ENCODE data around the gene CD37. TPM values are rescaled to one million over a fixed set of nuclear protein-coding genes. Genes with fewer than 3 reads are reported as not detected.
"Not testable (repeated sequence)": the region's sequence is repeated elsewhere in the genome, so short reads cannot be mapped to it uniquely, and the experiment has no call there.

CD37 gene
- total and polyA plus RNA-seq, 9 donors = 1.5 to 21.5 (median 5.4) TPM

DNA sequence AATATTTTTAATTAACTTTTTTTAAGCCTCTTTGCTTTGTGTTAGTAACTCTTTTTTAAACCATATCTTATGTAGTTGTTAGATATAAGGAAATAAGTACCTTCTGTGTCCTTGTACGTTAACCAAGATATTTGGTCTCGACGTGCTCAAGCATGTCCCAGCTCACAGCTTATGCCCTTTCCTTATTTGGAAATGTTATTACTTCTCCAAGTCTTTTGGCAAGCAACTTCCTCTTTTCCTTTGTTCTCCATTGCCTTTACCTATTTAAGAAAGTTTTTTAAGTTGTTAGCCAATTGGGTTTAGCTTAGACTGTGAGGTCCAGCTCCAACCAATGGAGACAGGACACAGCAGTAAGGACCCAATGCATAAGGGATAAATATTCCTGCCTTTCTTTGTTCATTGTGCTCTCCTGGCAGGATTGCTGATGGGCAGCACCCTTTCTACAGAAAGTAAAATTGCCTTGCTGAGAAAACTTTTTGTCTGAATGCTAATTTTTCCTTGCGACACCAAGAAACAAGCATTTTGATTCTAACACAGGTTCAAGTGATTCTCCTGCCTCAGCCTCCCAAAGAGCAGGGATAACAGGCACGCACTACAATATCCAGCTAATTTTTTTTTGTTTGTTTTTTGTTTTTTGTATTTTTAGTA, 33.6 kb downstream of the CD37 start:
- intact Hi-C loops (cut with DNase I) = loop anchor here in 1 of 4 donors (10.0 kb wide), 1 partner anchor 76 kb away; the partner anchor contains the start of gene SLC17A7
- 84 to 88% (median 85%) methylated on average over 5 of the region's 5 CpGs for WGBS, 3 donors
- DNase-seq = no peak
- Histone ChIP-seq H3K4me3 (no peak overlapping the region), H3K27ac (no peak overlapping the region), H3K27me3 (no peaks in the 10 kb centered on the region), H3K36me3 (no peaks in the 10 kb centered on the region), H3K4me1 (ENCODE audit: insufficient read depth) (no peaks in the 10 kb centered on the region), H3K9me3 (no peaks in the 10 kb centered on the region)
- TF ChIP-seq EP300 (IDR thresholded peaks at IDR 0.05) (no peak), POLR2A (IDR thresholded peaks at IDR 0.05) (no peak)
- TF ChIP-seq, protein P1, sequence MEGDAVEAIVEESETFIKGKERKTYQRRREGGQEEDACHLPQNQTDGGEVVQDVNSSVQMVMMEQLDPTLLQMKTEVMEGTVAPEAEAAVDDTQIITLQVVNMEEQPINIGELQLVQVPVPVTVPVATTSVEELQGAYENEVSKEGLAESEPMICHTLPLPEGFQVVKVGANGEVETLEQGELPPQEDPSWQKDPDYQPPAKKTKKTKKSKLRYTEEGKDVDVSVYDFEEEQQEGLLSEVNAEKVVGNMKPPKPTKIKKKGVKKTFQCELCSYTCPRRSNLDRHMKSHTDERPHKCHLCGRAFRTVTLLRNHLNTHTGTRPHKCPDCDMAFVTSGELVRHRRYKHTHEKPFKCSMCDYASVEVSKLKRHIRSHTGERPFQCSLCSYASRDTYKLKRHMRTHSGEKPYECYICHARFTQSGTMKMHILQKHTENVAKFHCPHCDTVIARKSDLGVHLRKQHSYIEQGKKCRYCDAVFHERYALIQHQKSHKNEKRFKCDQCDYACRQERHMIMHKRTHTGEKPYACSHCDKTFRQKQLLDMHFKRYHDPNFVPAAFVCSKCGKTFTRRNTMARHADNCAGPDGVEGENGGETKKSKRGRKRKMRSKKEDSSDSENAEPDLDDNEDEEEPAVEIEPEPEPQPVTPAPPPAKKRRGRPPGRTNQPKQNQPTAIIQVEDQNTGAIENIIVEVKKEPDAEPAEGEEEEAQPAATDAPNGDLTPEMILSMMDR (IDR thresholded peaks at IDR 0.05) = no peak

- 57 to 88% (median 74%) methylated on average over 3 of the region's 3 CpGs for WGBS, 3 donors
- TF ChIP-seq, protein P1 (IDR thresholded peaks at IDR 0.05) = no peak
- TF ChIP-seq POLR2A (IDR thresholded peaks at IDR 0.05) = no peak
- no peak for TF ChIP-seq EP300 (IDR thresholded peaks at IDR 0.05)
- no peaks in the 10 kb centered on the region for H3K27me3 ChIP-seq
Observed at GRCh38 chr19:49371184-49371583, 36.0 kb downstream of the CD37 start.

DNA sequence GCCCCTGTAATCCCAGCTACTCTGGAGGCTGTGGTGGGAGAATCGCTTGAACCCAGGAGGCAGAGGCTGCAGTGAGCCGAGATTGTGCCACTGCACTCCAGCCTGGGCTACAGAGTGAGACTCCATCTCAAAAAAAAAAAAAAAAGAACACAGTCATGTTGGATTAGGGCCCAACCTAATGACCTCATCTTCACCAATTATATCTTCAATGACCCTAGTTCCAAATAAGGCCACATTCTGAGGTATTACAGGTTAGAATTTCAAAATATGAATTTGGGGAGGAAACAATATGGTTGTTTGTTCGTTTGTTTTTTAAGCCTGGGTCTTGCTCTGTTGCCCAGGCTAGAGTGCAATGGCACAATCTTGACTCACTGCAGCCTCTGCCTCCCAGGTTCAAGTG, 38.0 kb downstream of the CD37 start:
- WGBS, 3 donors = 79 to 84% (median 81%) methylated on average over 3 of the region's 3 CpGs
- H3K4me1 ChIP-seq (ENCODE audit: insufficient read depth) = not testable (repeated sequence)
- intact Hi-C loops (cut with DNase I) = loop anchor here in 1 of 4 donors (10.0 kb wide), 1 partner anchor 62 kb away; no protein-coding TSS in a partner anchor

More at GRCh38 chr19:49371184-49371583, 36.0 kb downstream of the CD37 start:
- H3K9me3 ChIP-seq = no peaks in the 10 kb centered on the region
- no peak overlapping the region for H3K27ac ChIP-seq
- intact Hi-C loops (cut with DNase I) = loop anchor here in 1 of 4 donors (10.0 kb wide), 1 partner anchor 64 kb away; no protein-coding TSS in a partner anchor
- H3K4me1 ChIP-seq (ENCODE audit: insufficient read depth) = no peaks in the 10 kb centered on the region
- no peak overlapping the region for H3K4me3 ChIP-seq
- no peak for DNase-seq
- no peaks in the 10 kb centered on the region for H3K36me3 ChIP-seq

GRCh38 chr19:49374665-49375434, 39.6 kb downstream of the CD37 start:
- H3K36me3 ChIP-seq = no peaks in the 10 kb centered on the region
- intact Hi-C loops (cut with DNase I) = loop anchor here in 1 of 4 donors (10.0 kb wide), 1 partner anchor 60 kb away; no protein-coding TSS in a partner anchor
- no peak overlapping the region for H3K27ac ChIP-seq
- no peaks in the 10 kb centered on the region for H3K9me3 ChIP-seq
- TF ChIP-seq POLR2A (IDR thresholded peaks at IDR 0.05) (no peak), EP300 (IDR thresholded peaks at IDR 0.05) (no peak)
- TF ChIP-seq, protein P1 (IDR thresholded peaks at IDR 0.05) = no peak
- H3K27me3 ChIP-seq = no peaks in the 10 kb centered on the region
- 84 to 91% (median 88%) methylated on average over 16 of the region's 16 CpGs for WGBS, 3 donors
- H3K4me1 ChIP-seq (ENCODE audit: insufficient read depth) = no peaks in the 10 kb centered on the region
- DNase-seq = no peak
- H3K4me3 ChIP-seq = no peak overlapping the region

More for the DNA sequence above, 38.0 kb downstream of the CD37 start:
- H3K27me3 ChIP-seq, H3K27ac ChIP-seq, DNase-seq, H3K36me3 ChIP-seq, H3K9me3 ChIP-seq, H3K4me3 ChIP-seq: not testable (repeated sequence)

All from ovary (tissue), 9 donors.